Gastrocnemius medialis (tissue), 4 donors: Measurements from ENCODE around the gene IDH3B. TPM values are rescaled to one million over a fixed set of nuclear protein-coding genes. Genes with fewer than 3 reads are reported as not detected.

ENCODE experiments used
- ATAC-seq, 2 donors: fragments of 150-250 bp; one replicate each; pipeline ENCODE4 v1.9.1; 2016
- DNase-seq, 2 donors: peaks; one replicate each; pipeline ENCODE4 v3.0.0-alpha.2; 2019
- H3K27ac ChIP-seq, 4 donors: fragments of 200-600 bp; sonication (generic); 1 replicate in 1 of 4; 2 replicates in 3 of 4; pipeline ENCODE4 v1.5.1; 2016 to 2018; ENCODE audit warnings: mild to moderate bottlenecking in 2 of 4, moderate library complexity in 1 of 4
- H3K27me3 ChIP-seq, 3 donors: fragments of 200-600 bp; sonication (generic) in 2 of 3; 1 replicate in 1 of 3; 2 replicates in 2 of 3; pipeline versions ENCODE4 v1.5.1 to v1.6.0; 2016 to 2019; ENCODE audit warnings: mild to moderate bottlenecking in 1 of 3, moderate library complexity in 1 of 3
- H3K36me3 ChIP-seq, 2 donors: fragments of 200-600 bp; sonication (generic) in 1 of 2; one replicate each; pipeline ENCODE4 v1.5.1; 2017 to 2018
- H3K4me1 ChIP-seq, 2 donors: fragments of 200-600 bp; sonication (generic) in 1 of 2; one replicate each; pipeline ENCODE4 v1.5.1; 2016 to 2017; ENCODE audit warnings: mild to moderate bottlenecking in 2 of 2
- H3K4me3 ChIP-seq, 4 donors: fragments of 200-600 bp; sonication (generic) in 3 of 4; 1 replicate in 1 of 4; 2 replicates in 3 of 4; pipeline ENCODE4 v1.5.1; 2016 to 2019; ENCODE audit warnings: mild to moderate bottlenecking in 2 of 4
- H3K9me3 ChIP-seq, 3 donors: fragments of 200-600 bp; sonication (generic) in 2 of 3; 1 replicate in 1 of 3; 2 replicates in 2 of 3; pipeline ENCODE4 v1.5.1; 2016 to 2019
- POLR2A ChIP-seq, 2 donors: fragments of 450-650 bp; IDR thresholded peaks; one replicate each; pipeline ENCODE4 v1.6.1; 2017; ENCODE audit warnings: antibody characterized with exemption in 2 of 2, mild to moderate bottlenecking in 2 of 2, moderate library complexity in 2 of 2
- in situ Hi-C, 4 donors: fragments of 200-750 bp; cut with MboI; loops; one replicate each; pipeline versions ENCODE4 v1.15.0 to v1.8.0; 2017; ENCODE audit warnings: low sequenced_read_pairs in 4 of 4
- intact Hi-C: fragments of 100-400 bp; cut with DNase I; formaldehyde crosslinking; loops from one replicate; pipeline ENCODE4 v1.15.1; 2023; ENCODE audit warnings: low total_unique reads
- total RNA-seq, 4 donors: library from RNA; depleted of rRNA; stranded (reverse); fragments of >200 nt; gene quantifications; one replicate each; pipeline versions ENCODE4 v1.1.0 to v1.2.3, GENCODE V29; 2016
- TF ChIP-seq, protein P1 (sequence below), 5 experiments: fragments of 450-650 bp in 3 of 5; fragments of 200-600 bp in 2 of 5; sonication (generic) in 2 of 5; IDR thresholded peaks in 4 of 5; conservative IDR thresholded peaks in 1 of 5; 1 replicate in 4 of 5; 2 replicates in 1 of 5; pipeline ENCODE4 v1.5.1; 2016 to 2019; ENCODE audit warnings: antibody characterized with exemption in 5 of 5, mild to moderate bottlenecking in 3 of 5, moderate library complexity in 3 of 5

Gene IDH3B
- total RNA-seq, 4 donors from 2014 or later: 95.5 to 176 (median 136) TPM

DNA sequence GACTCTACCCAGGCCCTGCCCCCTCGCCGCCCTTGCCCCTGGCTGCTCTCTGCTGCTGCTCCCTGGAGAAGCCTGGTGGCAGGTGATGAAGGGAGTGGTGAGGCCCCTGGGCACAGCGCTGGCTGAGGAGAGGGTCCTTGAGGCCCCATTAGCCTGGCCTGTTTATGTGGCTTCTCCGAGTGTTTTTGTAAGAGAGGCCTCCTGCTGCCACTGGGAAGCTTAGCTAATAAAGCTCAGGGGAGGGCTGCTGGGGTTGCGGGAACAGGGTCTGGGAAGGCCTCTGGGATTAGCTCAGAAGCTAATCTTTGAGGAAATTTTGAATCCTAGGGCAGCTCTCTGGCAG, 44.0 kb upstream of the IDH3B start:
- intact Hi-C loops: no loop called here
- no peak overlapping the region for H3K27ac ChIP-seq
- no peaks in the 10 kb centered on the region for H3K4me1 ChIP-seq
- no peak for TF ChIP-seq POLR2A (IDR thresholded peaks at IDR 0.05)
- TF ChIP-seq, protein P1, sequence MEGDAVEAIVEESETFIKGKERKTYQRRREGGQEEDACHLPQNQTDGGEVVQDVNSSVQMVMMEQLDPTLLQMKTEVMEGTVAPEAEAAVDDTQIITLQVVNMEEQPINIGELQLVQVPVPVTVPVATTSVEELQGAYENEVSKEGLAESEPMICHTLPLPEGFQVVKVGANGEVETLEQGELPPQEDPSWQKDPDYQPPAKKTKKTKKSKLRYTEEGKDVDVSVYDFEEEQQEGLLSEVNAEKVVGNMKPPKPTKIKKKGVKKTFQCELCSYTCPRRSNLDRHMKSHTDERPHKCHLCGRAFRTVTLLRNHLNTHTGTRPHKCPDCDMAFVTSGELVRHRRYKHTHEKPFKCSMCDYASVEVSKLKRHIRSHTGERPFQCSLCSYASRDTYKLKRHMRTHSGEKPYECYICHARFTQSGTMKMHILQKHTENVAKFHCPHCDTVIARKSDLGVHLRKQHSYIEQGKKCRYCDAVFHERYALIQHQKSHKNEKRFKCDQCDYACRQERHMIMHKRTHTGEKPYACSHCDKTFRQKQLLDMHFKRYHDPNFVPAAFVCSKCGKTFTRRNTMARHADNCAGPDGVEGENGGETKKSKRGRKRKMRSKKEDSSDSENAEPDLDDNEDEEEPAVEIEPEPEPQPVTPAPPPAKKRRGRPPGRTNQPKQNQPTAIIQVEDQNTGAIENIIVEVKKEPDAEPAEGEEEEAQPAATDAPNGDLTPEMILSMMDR (IDR thresholded peaks at IDR 0.05 in 4 of 5, conservative IDR thresholded peaks at IDR 0.05 in 1 of 5): no peak
- DNase-seq: no peak
- H3K27me3 ChIP-seq: no peaks in the 10 kb centered on the region
- H3K4me3 ChIP-seq: no peak overlapping the region
- no peak for ATAC-seq
- in situ Hi-C loops: loop anchor here in 1 of 4 donors (25.0 kb wide), 1 partner anchor 304 kb away; no protein-coding TSS in a partner anchor
- H3K36me3 ChIP-seq: no peaks in the 10 kb centered on the region
- no peaks in the 10 kb centered on the region for H3K9me3 ChIP-seq

DNA sequence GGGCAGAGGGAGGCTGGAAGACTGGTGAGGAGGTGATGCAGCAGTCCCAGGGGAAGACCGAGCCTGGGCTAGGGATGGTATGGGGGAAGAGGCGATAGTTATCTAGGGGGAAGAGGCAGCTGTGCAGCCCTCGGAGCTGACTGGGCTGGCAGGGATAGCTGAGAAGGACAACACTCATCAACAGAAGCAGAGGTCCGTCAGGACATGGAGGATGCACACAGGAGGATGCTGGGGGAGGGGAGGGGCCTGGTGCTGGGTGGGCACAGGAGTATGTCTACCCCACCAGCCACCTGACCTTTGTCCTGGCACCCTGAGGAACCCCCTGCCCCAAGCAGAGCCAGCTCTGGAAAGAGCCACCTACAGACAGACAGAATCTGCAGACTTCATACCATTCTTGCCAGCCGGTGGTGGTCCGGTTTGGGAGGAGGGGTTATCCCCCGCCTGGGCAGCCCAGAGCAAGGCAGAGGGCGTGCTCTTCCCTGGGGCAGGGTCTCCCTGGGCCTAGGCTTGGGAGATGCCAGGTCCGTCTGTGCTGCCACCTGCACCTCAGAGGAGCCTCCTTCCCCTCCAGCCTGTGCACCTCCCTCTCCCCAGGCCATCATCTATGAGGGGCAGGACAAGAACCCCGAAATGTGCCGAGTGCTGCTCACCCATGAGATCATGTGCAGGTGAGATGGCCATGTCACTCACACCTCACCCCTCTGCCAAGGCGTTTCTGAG, 43.5 kb upstream of the IDH3B start:
- no peak for ATAC-seq
- H3K27ac ChIP-seq: no peak overlapping the region
- no peaks in the 10 kb centered on the region for H3K9me3 ChIP-seq
- H3K36me3 ChIP-seq: no peaks in the 10 kb centered on the region
- TF ChIP-seq, protein P1 (IDR thresholded peaks at IDR 0.05 in 4 of 5, conservative IDR thresholded peaks at IDR 0.05 in 1 of 5): no peak
- no peak for TF ChIP-seq POLR2A (IDR thresholded peaks at IDR 0.05)
- in situ Hi-C loops (loop anchor here in 1 of 4 donors (25.0 kb wide), 1 partner anchor 305 kb away; no protein-coding TSS in a partner anchor), intact Hi-C loops (no loop called here)
- no peak for DNase-seq
- H3K4me1 ChIP-seq: no peaks in the 10 kb centered on the region
- no peaks in the 10 kb centered on the region for H3K27me3 ChIP-seq
- H3K4me3 ChIP-seq: no peak overlapping the region

GRCh38 chr20:2706688-2707352, 42.8 kb upstream of the IDH3B start:
- Histone ChIP-seq H3K27ac (no peak overlapping the region), H3K4me1 (no peaks in the 10 kb centered on the region), H3K4me3 (no peak overlapping the region), H3K27me3 (no peaks in the 10 kb centered on the region), H3K9me3 (no peaks in the 10 kb centered on the region), H3K36me3 (no peaks in the 10 kb centered on the region)
- DNase-seq (no peak), ATAC-seq (no peak)
- intact Hi-C loops: no loop called here
- no peak for TF ChIP-seq POLR2A (IDR thresholded peaks at IDR 0.05)
- TF ChIP-seq, protein P1 (IDR thresholded peaks at IDR 0.05 in 4 of 5, conservative IDR thresholded peaks at IDR 0.05 in 1 of 5): no peak
- in situ Hi-C loops: loop anchor here in 1 of 4 donors (25.0 kb wide), 1 partner anchor 305 kb away; no protein-coding TSS in a partner anchor

DNA sequence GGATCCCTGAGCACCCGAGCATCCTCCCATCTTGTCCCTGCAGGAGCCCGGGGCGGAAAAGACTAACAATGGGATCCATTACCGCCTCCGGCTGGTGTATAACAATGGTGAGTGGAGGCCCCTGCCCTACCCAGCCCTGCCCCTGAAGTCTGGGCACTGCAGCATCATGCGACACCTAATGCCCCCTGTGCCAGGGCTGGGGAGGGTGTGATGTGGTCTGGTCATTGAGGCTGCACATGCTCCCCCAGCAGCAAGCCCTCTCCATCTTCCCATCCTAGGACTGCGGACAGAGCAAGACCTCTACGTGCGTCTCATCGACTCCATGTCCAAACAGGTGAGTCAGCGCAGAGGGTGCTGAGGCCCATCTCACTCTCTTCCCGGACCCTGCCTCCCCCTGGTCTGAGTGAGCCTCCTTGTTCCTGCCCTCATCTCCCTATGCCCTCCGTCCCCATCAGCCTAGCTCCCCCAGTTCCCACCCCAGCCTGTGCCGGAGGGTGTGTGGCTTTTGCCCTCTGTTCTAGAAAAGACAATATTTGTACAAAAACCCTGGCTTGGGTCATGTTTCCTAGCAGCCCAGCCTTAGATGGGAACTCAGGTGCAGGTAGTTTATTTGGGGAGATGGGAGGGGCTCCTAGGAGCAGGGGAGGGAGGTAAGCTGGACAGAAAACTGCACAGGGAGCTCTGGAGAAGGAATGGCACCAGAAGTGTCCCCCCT, 42.1 kb upstream of the IDH3B start:
- Histone ChIP-seq H3K4me3 (no peak overlapping the region), H3K27me3 (no peaks in the 10 kb centered on the region), H3K36me3 (no peaks in the 10 kb centered on the region), H3K27ac (no peak overlapping the region), H3K9me3 (no peaks in the 10 kb centered on the region), H3K4me1 (no peaks in the 10 kb centered on the region)
- in situ Hi-C loops (loop anchor here in 1 of 4 donors (25.0 kb wide), 1 partner anchor 306 kb away; no protein-coding TSS in a partner anchor), intact Hi-C loops (no loop called here)
- ATAC-seq (no peak), DNase-seq (no peak)
- no peak for TF ChIP-seq POLR2A (IDR thresholded peaks at IDR 0.05)
- TF ChIP-seq, protein P1 (IDR thresholded peaks at IDR 0.05 in 4 of 5, conservative IDR thresholded peaks at IDR 0.05 in 1 of 5): no peak
